GM21576 (cell line): ENCODE data around the gene RAMP1.

Source experiments
- ATAC-seq: cut with Tn5 transposase; IDR thresholded peaks from one replicate; pipeline ENCODE4 v1.9.1; 2021; ENCODE audit warnings: mild to moderate bottlenecking, moderate library complexity; ENCODE audit not compliant: unreplicated experiment

The RAMP1 gene

GRCh38 chr2:237876061-237876526 lies 16.7 kb downstream of the RAMP1 start:
- no peak for ATAC-seq

GRCh38 chr2:237876532-237876931 lies 17.1 kb downstream of the RAMP1 start:
- ATAC-seq = no peak

DNA sequence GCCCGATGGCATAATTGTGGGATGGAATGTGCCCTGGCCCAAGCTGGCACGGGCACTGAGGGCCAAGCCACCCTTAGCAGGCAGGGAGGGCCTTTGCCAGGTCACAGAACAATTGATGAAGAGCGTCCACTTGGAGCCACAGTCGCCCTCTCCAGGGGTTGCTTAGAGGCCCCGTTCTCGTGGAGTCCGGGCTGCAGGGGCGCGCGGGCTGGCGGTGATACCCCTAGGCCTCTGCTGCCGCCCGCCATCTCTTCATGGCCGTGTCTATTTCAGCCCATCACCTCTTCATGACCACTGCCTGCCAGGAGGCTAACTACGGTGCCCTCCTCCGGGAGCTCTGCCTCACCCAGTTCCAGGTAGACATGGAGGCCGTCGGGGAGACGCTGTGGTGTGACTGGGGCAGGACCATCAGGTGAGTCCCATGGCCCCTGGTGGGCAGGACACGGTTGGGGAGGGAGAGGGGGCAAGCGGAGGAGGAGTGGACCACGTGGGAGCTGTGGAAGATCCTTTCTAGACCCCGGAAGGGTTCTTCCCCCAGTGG lies 17.6 kb downstream of the RAMP1 start:
- ATAC-seq = no peak

- ATAC-seq = no peak
These were observed 18.3 kb downstream of the RAMP1 start for GRCh38 chr2:237877576-237878307.

GRCh38 chr2:237878321-237879057 lies 19.1 kb downstream of the RAMP1 start:
- no peak for ATAC-seq

DNA sequence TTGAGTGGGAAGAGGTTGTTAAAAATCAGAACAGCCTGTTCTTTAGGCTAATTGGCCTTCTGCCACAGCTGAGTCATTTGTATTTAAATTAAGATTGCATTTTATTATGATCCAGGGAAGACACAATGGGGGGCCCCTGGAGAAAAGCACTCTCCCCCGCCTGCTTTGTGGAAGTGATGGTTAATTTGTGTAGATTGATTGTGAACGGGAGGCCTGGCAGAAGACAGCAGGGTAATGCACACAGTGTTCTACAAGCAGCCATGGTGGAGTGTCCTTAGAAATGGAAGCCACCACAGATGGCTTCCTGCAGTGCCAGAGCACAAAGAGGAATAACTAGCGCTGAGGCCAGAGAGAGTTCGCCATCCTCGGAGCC lies 19.6 kb downstream of the RAMP1 start:
- no peak for ATAC-seq

GRCh38 chr2:237879991-237880560 lies 20.7 kb downstream of the RAMP1 start:
- ATAC-seq = no peak

- no peak for ATAC-seq
These were observed 23.4 kb downstream of the RAMP1 start for GRCh38 chr2:237882510-237883481.

- ATAC-seq = no peak
These were observed 24.6 kb downstream of the RAMP1 start for GRCh38 chr2:237883951-237884446.

DNA sequence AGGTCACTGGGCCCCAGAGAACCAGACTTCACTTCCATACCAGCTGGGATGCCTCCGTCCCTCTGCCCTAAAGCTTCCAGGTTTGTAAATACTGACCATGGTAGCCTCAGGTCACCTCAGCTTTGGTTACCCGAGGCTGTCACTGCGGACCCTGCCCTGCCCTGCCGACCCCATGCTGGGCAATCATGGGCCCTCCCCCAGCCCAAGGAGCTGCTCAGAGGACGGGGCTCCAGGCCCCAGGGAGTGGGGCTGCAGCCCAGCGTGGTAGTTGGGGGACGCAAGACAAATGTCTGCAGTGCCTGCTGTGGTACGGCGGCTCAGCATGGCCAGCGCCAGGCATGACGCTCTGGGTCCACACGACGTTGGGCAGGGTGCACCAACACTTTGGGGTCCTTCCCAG lies 25.3 kb downstream of the RAMP1 start:
- no peak for ATAC-seq

- ATAC-seq = no peak
These were observed 25.9 kb downstream of the RAMP1 start for GRCh38 chr2:237885111-237885930.

GRCh38 chr2:237885931-237886684 lies 26.7 kb downstream of the RAMP1 start:
- ATAC-seq = no peak

- ATAC-seq = no peak
These were observed 27.5 kb downstream of the RAMP1 start for GRCh38 chr2:237886685-237887481.

DNA sequence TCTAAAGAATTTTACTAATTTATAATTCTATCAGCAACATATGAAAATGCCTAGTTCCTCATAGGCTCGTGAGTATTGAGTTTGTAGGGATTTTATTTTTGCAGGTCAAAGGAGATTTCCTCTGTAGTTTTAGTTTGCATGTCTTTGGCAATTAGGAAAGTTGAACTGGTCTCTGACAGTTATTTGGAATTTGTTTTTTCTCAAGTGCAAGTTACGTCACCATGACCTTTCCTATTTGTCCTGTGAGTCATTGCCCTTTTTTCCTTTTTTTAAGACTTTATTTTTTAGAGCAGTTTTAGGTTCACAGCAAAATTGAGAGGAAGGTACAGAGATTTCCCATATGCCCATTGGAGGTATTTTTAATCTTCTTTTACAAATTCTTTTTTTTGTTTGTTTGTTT lies 29.0 kb downstream of the RAMP1 start:
- no peak for ATAC-seq

GRCh38 chr2:237889016-237889415 lies 29.6 kb downstream of the RAMP1 start:
- ATAC-seq = no peak

DNA sequence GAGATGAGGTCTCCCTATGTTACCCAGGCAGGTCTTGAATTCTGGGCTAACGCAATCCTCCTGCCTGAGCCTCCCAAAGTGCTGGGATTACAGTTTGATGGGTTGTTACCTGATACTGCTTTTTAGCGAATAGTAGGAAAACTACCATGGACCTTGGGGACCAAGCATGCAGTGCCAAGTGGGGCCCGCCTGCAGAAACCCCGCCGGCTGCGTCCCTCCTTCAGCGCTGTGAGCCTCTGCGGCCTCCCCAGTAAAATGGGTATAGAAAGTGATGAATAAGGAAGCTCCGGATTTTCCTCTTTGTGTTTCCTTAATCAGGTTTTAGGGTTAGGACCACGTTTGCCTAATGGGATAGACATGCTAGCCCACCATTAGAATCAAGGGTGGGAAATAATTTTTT lies 30.4 kb downstream of the RAMP1 start:
- no peak for ATAC-seq

DNA sequence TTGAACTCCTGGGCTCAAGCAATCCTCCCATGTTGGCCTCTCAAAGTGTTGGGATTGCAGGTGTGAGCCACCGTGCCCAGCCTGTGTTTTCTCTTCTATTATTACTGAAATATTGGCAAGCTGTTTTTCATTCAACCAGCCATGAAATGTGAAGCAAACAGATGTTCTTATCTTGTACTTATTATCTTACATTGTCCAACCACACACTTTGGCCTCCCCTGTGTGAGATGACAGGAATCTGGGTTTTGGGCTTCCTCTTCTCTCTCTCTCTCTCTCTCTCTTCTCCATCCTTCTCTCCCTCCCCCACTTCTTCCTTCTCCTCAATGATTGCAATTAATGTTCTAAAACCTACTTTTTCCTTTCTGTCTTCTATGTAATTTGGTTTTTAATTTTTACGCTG lies 33.1 kb downstream of the RAMP1 start:
- ATAC-seq = no peak

DNA sequence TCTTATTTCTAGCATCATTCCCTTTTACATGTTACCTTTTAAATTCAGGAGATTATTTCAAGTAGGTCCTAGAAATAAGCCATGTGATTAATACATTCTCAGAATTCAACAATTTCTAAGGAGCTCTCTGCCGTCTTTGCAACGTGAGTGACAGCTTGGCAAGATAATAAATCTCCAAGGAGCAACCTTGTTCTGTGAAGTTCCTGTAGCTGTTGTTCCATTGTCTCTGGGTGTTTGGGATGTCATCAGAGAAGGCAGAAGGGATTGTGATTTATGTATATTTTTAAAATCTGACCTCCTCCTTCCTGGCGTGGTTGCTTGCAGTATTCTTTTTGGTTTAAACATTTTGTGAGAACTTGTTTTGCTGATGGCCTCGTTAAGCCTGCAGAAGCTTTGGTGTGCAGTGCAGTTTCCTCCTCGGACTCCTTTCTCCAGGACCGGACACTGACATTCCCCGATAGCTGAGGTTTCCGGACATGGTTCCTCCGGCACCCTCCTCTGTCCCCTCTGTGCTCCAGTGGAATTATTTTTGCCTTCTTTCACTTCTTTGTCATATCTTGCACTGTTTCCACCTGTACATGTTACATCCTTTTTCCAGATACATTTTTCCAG lies 33.7 kb downstream of the RAMP1 start:
- ATAC-seq = no peak
